AG10803 (cell line): ENCODE data around the gene SART1.

Experiments used
- DNase-seq: peaks from one replicate; pipeline ENCODE4 v3.0.0; 2010; ENCODE audit warnings: low read depth
- H3K4me3 ChIP-seq: 2 replicates; pipeline ENCODE4 v1.5.1; 2011; ENCODE audit warnings: mild to moderate bottlenecking, low read length, control low read depth
- CTCF ChIP-seq: conservative IDR thresholded peaks from 2 replicates; pipeline ENCODE4 v1.5.1; 2011; ENCODE audit warnings: mild to moderate bottlenecking, low read length, control low read depth, inconsistent platforms

SART1 gene

GRCh38 chr11:65921876-65922275, 39.7 kb upstream of the SART1 start:
- no peak for DNase-seq
- no peak overlapping the region for H3K4me3 ChIP-seq
- no peak for TF ChIP-seq CTCF

GRCh38 chr11:65922565-65922964, 39.0 kb upstream of the SART1 start:
- no peak overlapping the region for H3K4me3 ChIP-seq
- no peak for TF ChIP-seq CTCF
- no peak for DNase-seq

- TF ChIP-seq CTCF, result no peak
- no peak overlapping the region for H3K4me3 ChIP-seq
- no peak for DNase-seq
Measured at GRCh38 chr11:65925397-65925796, 36.1 kb upstream of the SART1 start.

GRCh38 chr11:65927904-65928397, 33.6 kb upstream of the SART1 start:
- H3K4me3 ChIP-seq, result no peak overlapping the region
- peak; percentile 26 for DNase-seq
- no peak for TF ChIP-seq CTCF

- H3K4me3 ChIP-seq, result no peak overlapping the region
- TF ChIP-seq CTCF, result no peak
- no peak for DNase-seq
Measured at GRCh38 chr11:65928667-65929066, 32.9 kb upstream of the SART1 start.

GRCh38 chr11:65931773-65932557, 29.6 kb upstream of the SART1 start:
- no peak for DNase-seq
- no peak for TF ChIP-seq CTCF
- H3K4me3 ChIP-seq, result no peak overlapping the region

- peak; percentile 34 for DNase-seq
- no peak for TF ChIP-seq CTCF
- no peak overlapping the region for H3K4me3 ChIP-seq
Measured at GRCh38 chr11:65932558-65932919, 29.0 kb upstream of the SART1 start.
